COR-L47 (cell line): Measurements from ENCODE around the gene CDK5RAP1.
"Not testable (repeated sequence)": the region's sequence is repeated elsewhere in the genome, so short reads cannot be mapped to it uniquely, and the experiment has no call there.

ENCODE experiments used
- DNase-seq: peaks from one replicate; lab custom pipeline; 2025; lab: John Stamatoyannopoulos, UW

The CDK5RAP1 gene

GRCh38 chr20:33419140-33419974 is 18.0 kb upstream of the CDK5RAP1 start:
- DNase-seq: no peak

GRCh38 chr20:33418033-33418432 is 16.7 kb upstream of the CDK5RAP1 start:
- no peak for DNase-seq

- peak; percentile 26 for DNase-seq
These were observed 14.6 kb upstream of the CDK5RAP1 start for GRCh38 chr20:33415948-33416347.

- no peak for DNase-seq
These were observed 11.1 kb upstream of the CDK5RAP1 start for GRCh38 chr20:33412484-33412838.

- no peak for DNase-seq
These were observed 10.6 kb upstream of the CDK5RAP1 start for GRCh38 chr20:33411711-33412483.

GRCh38 chr20:33411242-33411641 is 9.9 kb upstream of the CDK5RAP1 start:
- DNase-seq: no peak

GRCh38 chr20:33410081-33410742 is 8.9 kb upstream of the CDK5RAP1 start:
- no peak for DNase-seq

GRCh38 chr20:33408716-33409654 is 7.7 kb upstream of the CDK5RAP1 start:
- DNase-seq: no peak

- DNase-seq: no peak
These were observed 7.0 kb upstream of the CDK5RAP1 start for GRCh38 chr20:33408313-33408712.

GRCh38 chr20:33407796-33408195 is 6.5 kb upstream of the CDK5RAP1 start:
- DNase-seq: no peak

- no peak for DNase-seq
These were observed 5.9 kb upstream of the CDK5RAP1 start for GRCh38 chr20:33407251-33407650.

- no peak for DNase-seq
These were observed 3.0 kb upstream of the CDK5RAP1 start for GRCh38 chr20:33404281-33404680.

GRCh38 chr20:33401921-33402369 is 626 bp upstream of the CDK5RAP1 start:
- DNase-seq: no peak

GRCh38 chr20:33400812-33401183 is 521 bp downstream of the CDK5RAP1 start:
- DNase-seq: peak; percentile 14

- no peak for DNase-seq
These were observed 1.4 kb downstream of the CDK5RAP1 start for GRCh38 chr20:33399924-33400323.

GRCh38 chr20:33394718-33395117 is 6.6 kb downstream of the CDK5RAP1 start:
- DNase-seq: no peak

GRCh38 chr20:33393609-33394008 is 7.7 kb downstream of the CDK5RAP1 start:
- no peak for DNase-seq

- no peak for DNase-seq
These were observed 9.4 kb downstream of the CDK5RAP1 start for GRCh38 chr20:33391722-33392415.

- DNase-seq: not testable (repeated sequence)
These were observed 12.0 kb downstream of the CDK5RAP1 start for GRCh38 chr20:33389326-33389725.

GRCh38 chr20:33388268-33388667 is 13.1 kb downstream of the CDK5RAP1 start:
- DNase-seq: no peak

GRCh38 chr20:33387177-33387576 is 14.1 kb downstream of the CDK5RAP1 start:
- no peak for DNase-seq
